ENCODE measurements around the gene FAM32A. TPM values are rescaled to one million over a fixed set of nuclear protein-coding genes. Genes with fewer than 3 reads are reported as not detected.

The FAM32A gene
- total and polyA plus RNA-seq, 7 donors, result 86.9 to 239 (median 93.8) TPM

- Histone ChIP-seq H3K4me3 (no peak overlapping the region), H3K27me3 (no peaks in the 10 kb centered on the region), H3K4me1 (no peaks in the 10 kb centered on the region), H3K27ac (no peak overlapping the region), H3K36me3 (peaks cover 27 to 96% (median 66%) of the 10 kb centered on the region in 4 donors), H3K9me3 (peaks cover 9 to 18% (median 16%) of the 10 kb centered on the region in 4 donors)
- TF ChIP-seq, protein P1, sequence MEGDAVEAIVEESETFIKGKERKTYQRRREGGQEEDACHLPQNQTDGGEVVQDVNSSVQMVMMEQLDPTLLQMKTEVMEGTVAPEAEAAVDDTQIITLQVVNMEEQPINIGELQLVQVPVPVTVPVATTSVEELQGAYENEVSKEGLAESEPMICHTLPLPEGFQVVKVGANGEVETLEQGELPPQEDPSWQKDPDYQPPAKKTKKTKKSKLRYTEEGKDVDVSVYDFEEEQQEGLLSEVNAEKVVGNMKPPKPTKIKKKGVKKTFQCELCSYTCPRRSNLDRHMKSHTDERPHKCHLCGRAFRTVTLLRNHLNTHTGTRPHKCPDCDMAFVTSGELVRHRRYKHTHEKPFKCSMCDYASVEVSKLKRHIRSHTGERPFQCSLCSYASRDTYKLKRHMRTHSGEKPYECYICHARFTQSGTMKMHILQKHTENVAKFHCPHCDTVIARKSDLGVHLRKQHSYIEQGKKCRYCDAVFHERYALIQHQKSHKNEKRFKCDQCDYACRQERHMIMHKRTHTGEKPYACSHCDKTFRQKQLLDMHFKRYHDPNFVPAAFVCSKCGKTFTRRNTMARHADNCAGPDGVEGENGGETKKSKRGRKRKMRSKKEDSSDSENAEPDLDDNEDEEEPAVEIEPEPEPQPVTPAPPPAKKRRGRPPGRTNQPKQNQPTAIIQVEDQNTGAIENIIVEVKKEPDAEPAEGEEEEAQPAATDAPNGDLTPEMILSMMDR (IDR thresholded peaks at IDR 0.05), result no peak
- no peak for TF ChIP-seq POLR2AphosphoS5 (IDR thresholded peaks at IDR 0.05)
- no peak for TF ChIP-seq POLR2A (IDR thresholded peaks at IDR 0.05)
- no peak for TF ChIP-seq EP300 (IDR thresholded peaks at IDR 0.05)
- no peak for DNase-seq
- WGBS, 2 donors, result 93% methylated on average over 3 of the region's 3 CpGs
- intact Hi-C loops (cut with DNase I), result no loop called here
Observed at GRCh38 chr19:16222806-16223205, 37.6 kb downstream of the FAM32A start.

- Histone ChIP-seq H3K27ac (no peak overlapping the region), H3K4me1 (no peaks in the 10 kb centered on the region), H3K4me3 (no peak overlapping the region), H3K27me3 (no peaks in the 10 kb centered on the region), H3K36me3 (peaks cover 30 to 96% (median 70%) of the 10 kb centered on the region in 4 donors), H3K9me3 (peaks cover 9 to 18% (median 16%) of the 10 kb centered on the region in 4 donors)
- no peak for TF ChIP-seq POLR2AphosphoS5 (IDR thresholded peaks at IDR 0.05)
- TF ChIP-seq, protein P1 (IDR thresholded peaks at IDR 0.05), result no peak
- TF ChIP-seq EP300 (IDR thresholded peaks at IDR 0.05), result no peak
- WGBS, 2 donors, result 84 to 90% methylated on average over 15 of the region's 15 CpGs
- intact Hi-C loops (cut with DNase I), result no loop called here
- no peak for DNase-seq
Observed at GRCh38 chr19:16223746-16224145, 38.5 kb downstream of the FAM32A start.

- DNase-seq, result no peak
- no peak for TF ChIP-seq POLR2AphosphoS5 (IDR thresholded peaks at IDR 0.05)
- TF ChIP-seq POLR2A (IDR thresholded peaks at IDR 0.05), result no peak
- TF ChIP-seq EP300 (IDR thresholded peaks at IDR 0.05), result no peak
- TF ChIP-seq, protein P1 (IDR thresholded peaks at IDR 0.05), result no peak
- intact Hi-C loops (cut with DNase I), result no loop called here
- H3K36me3 ChIP-seq, result peaks cover 30 to 100% (median 76%) of the 10 kb centered on the region in 4 donors
- peaks cover 9 to 18% (median 16%) of the 10 kb centered on the region in 4 donors for H3K9me3 ChIP-seq
- H3K27me3 ChIP-seq, result no peaks in the 10 kb centered on the region
- no peak overlapping the region for H3K27ac ChIP-seq
- no peak overlapping the region for H3K4me3 ChIP-seq
- H3K4me1 ChIP-seq, result no peaks in the 10 kb centered on the region
- 89 to 93% methylated on average over 32 of the region's 32 CpGs for WGBS, 2 donors
Observed at GRCh38 chr19:16224293-16225045, 39.3 kb downstream of the FAM32A start.

DNA sequence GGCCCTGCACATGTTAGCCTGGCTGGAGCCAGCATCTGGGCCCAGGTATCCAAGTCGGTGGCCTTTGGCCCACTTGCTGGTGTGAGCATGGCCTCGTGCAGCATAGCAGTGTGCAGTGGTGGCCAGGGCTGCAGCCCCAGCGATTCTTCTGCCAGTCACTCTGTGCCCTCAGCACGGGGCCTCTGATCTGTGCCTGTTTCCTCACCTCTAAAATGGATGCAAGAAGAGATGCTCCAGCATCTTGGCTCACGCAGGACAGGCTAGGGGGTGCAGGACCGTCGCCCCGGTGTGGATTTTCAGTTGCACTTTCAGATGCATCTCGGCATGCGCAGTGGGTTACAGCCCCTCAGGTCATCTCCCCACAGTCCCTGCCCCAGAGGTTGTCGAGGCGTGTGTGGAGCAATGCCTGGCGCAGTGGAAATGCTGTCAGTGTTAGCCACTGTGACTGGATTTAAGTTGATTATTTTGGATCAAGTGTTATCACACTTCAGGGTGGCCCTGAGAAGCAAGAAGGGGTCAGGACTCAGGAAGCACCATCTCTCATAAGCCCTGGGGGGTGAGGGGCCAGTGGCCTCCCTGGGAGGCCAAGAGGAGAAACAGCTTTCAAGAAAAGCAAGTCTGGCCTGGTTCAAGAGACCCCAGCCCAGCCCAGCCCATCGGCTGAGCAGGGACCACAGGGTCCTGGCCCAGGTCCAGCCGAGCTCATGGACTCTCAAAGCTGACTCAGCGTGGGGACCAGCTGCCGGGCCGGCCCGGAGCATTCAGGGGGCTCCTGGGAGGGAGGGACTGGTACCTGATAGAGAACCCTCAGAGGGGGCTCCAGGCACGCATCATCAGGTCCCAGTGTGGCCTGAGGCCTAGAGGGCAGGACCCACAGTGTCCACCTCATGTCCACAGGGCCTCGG lies 40.3 kb downstream of the FAM32A start:
- no peaks in the 10 kb centered on the region for H3K27me3 ChIP-seq
- TF ChIP-seq, protein P1 (IDR thresholded peaks at IDR 0.05), result no peak
- TF ChIP-seq POLR2A (IDR thresholded peaks at IDR 0.05) (no peak), EP300 (IDR thresholded peaks at IDR 0.05) (no peak), POLR2AphosphoS5 (IDR thresholded peaks at IDR 0.05) (no peak)
- no peak for DNase-seq
- intact Hi-C loops (cut with DNase I), result no loop called here
- H3K4me3 ChIP-seq, result no peak overlapping the region
- H3K27ac ChIP-seq, result no peak overlapping the region
- peaks cover 3 to 13% (median 8%) of the 10 kb centered on the region in 4 donors for H3K9me3 ChIP-seq
- peaks cover 30 to 100% (median 76%) of the 10 kb centered on the region in 4 donors for H3K36me3 ChIP-seq
- H3K4me1 ChIP-seq, result no peaks in the 10 kb centered on the region
- 92 to 95% methylated on average over 21 of the region's 21 CpGs for WGBS, 2 donors
